Thymus (tissue), 11 donors: Measurements from ENCODE around the gene LRRC4. TPM values are rescaled to one million over a fixed set of nuclear protein-coding genes. Genes with fewer than 3 reads are reported as not detected.

Experiments
- DNase-seq, 9 donors: peaks; one replicate each; pipeline ENCODE4 v3.0.0-alpha.2; 2013; ENCODE audit warnings: low spot score in 9 of 9, low read depth in 6 of 9, missing footprints in 1 of 9
- H3K27ac ChIP-seq, 2 donors: one replicate each; pipeline ENCODE4 v1.5.1; 2013; ENCODE audit warnings: control low read depth in 1 of 2, low read depth in 1 of 2, low read length in 1 of 2, mild to moderate bottlenecking in 1 of 2, moderate library complexity in 1 of 2
- H3K27me3 ChIP-seq, 2 donors: one replicate each; pipeline ENCODE4 v1.5.1; 2013; ENCODE audit warnings: low read length in 1 of 2; ENCODE audit not compliant: control insufficient read depth in 2 of 2, insufficient read depth in 1 of 2
- H3K36me3 ChIP-seq, 2 donors: one replicate each; pipeline ENCODE4 v1.5.1; 2013; ENCODE audit warnings: low read length in 1 of 2, mild to moderate bottlenecking in 1 of 2, moderate library complexity in 1 of 2; ENCODE audit not compliant: control insufficient read depth in 2 of 2, insufficient read depth in 2 of 2
- H3K4me1 ChIP-seq, 2 donors: one replicate each; pipeline ENCODE4 v1.5.1; 2013; ENCODE audit warnings: low read length in 2 of 2; ENCODE audit not compliant: control insufficient read depth in 2 of 2, insufficient read depth in 2 of 2
- H3K4me3 ChIP-seq, 2 donors: one replicate each; pipeline ENCODE4 v1.5.1; 2013; ENCODE audit warnings: low read length in 2 of 2, control low read depth in 1 of 2, mild to moderate bottlenecking in 1 of 2
- H3K9me3 ChIP-seq, 2 donors: one replicate each; pipeline ENCODE4 v1.5.1; 2013; ENCODE audit warnings: low read length in 1 of 2, mild to moderate bottlenecking in 1 of 2; ENCODE audit not compliant: control insufficient read depth in 2 of 2, insufficient read depth in 1 of 2
- WGBS: extraction: QIAGEN DNeasy Blood & Tissue Kit; methylation state at CpG from one replicate; pipeline ENCODE4 v1.1.7; 2013; 5-methylcytosine and 5-hydroxymethylcytosine counted together
- polyA plus RNA-seq: library from polyadenylated mRNA; stranded (reverse); fragments of 200-250 nt; gene quantifications from one replicate; pipeline ENCODE4 v1.2.3, GENCODE V29; 2013
- total RNA-seq: library from RNA; stranded (reverse); fragments of 120-200 nt; gene quantifications from one replicate; pipeline ENCODE4 v1.2.4, GENCODE V29; 2013
- donor health status: healthy.

Gene LRRC4
- total and polyA plus RNA-seq, 2 donors, result 1.6 to 3.1 TPM

GRCh38 chr7:127997226-127997922 is 33.9 kb downstream of the LRRC4 start:
- no peaks in the 10 kb centered on the region for H3K9me3 ChIP-seq
- no peak overlapping the region for H3K27ac ChIP-seq
- H3K4me3 ChIP-seq, result no peak overlapping the region
- WGBS, result 97% methylated on average over 4 of the region's 4 CpGs
- H3K36me3 ChIP-seq, result peaks cover 16 to 17% of the 10 kb centered on the region in 2 donors
- no peaks in the 10 kb centered on the region for H3K27me3 ChIP-seq
- no peaks in the 10 kb centered on the region for H3K4me1 ChIP-seq
- DNase-seq, result no peak

- Histone ChIP-seq H3K4me3 (no peak overlapping the region), H3K36me3 (peaks cover 15 to 17% of the 10 kb centered on the region in 2 donors), H3K27ac (no peak overlapping the region), H3K27me3 (no peaks in the 10 kb centered on the region), H3K4me1 (no peaks in the 10 kb centered on the region), H3K9me3 (no peaks in the 10 kb centered on the region)
- WGBS, result 98% methylated on average over 11 of the region's 11 CpGs
- no peak for DNase-seq
These were observed 34.8 kb downstream of the LRRC4 start for GRCh38 chr7:127996253-127997071.

GRCh38 chr7:127995881-127996215 is 35.4 kb downstream of the LRRC4 start:
- Histone ChIP-seq H3K4me1 (no peaks in the 10 kb centered on the region), H3K36me3 (peaks cover 16 to 19% of the 10 kb centered on the region in 2 donors), H3K9me3 (no peaks in the 10 kb centered on the region), H3K27ac (no peak overlapping the region), H3K4me3 (no peak overlapping the region), H3K27me3 (no peaks in the 10 kb centered on the region)
- DNase-seq, result no peak
- WGBS, result 94% methylated on average over 3 of the region's 3 CpGs

- Histone ChIP-seq H3K36me3 (peaks cover 11 to 20% of the 10 kb centered on the region in 2 donors), H3K4me3 (no peak overlapping the region), H3K9me3 (no peaks in the 10 kb centered on the region), H3K27me3 (no peaks in the 10 kb centered on the region), H3K4me1 (no peaks in the 10 kb centered on the region), H3K27ac (peak overlapping the region in 1 of 2 donors; percentile 62)
- 93% methylated on average over 3 of the region's 3 CpGs for WGBS
- DNase-seq, result no peak
These were observed 35.9 kb downstream of the LRRC4 start for GRCh38 chr7:127995156-127995880.

GRCh38 chr7:127993987-127994386 is 37.2 kb downstream of the LRRC4 start:
- H3K4me1 ChIP-seq, result no peaks in the 10 kb centered on the region
- no peak for DNase-seq
- H3K27ac ChIP-seq, result no peak overlapping the region
- 98% methylated on average over 5 of the region's 5 CpGs for WGBS
- H3K36me3 ChIP-seq, result peaks cover 11 to 20% of the 10 kb centered on the region in 2 donors
- H3K4me3 ChIP-seq, result no peak overlapping the region
- no peaks in the 10 kb centered on the region for H3K27me3 ChIP-seq
- H3K9me3 ChIP-seq, result no peaks in the 10 kb centered on the region

- no peaks in the 10 kb centered on the region for H3K9me3 ChIP-seq
- no peaks in the 10 kb centered on the region for H3K27me3 ChIP-seq
- H3K36me3 ChIP-seq, result peaks cover 11 to 16% of the 10 kb centered on the region in 2 donors
- DNase-seq, result no peak
- H3K4me1 ChIP-seq, result no peaks in the 10 kb centered on the region
- H3K4me3 ChIP-seq, result no peak overlapping the region
- 97% methylated on average over 6 of the region's 6 CpGs for WGBS
- no peak overlapping the region for H3K27ac ChIP-seq
These were observed 37.9 kb downstream of the LRRC4 start for GRCh38 chr7:127993317-127993716.

- DNase-seq, result no peak
- H3K36me3 ChIP-seq, result peaks cover 1 to 14% of the 10 kb centered on the region in 2 donors
- H3K9me3 ChIP-seq, result no peaks in the 10 kb centered on the region
- H3K27me3 ChIP-seq, result no peaks in the 10 kb centered on the region
- WGBS, result 91% methylated on average over 1 of the region's 1 CpG
- no peak overlapping the region for H3K27ac ChIP-seq
- no peaks in the 10 kb centered on the region for H3K4me1 ChIP-seq
- no peak overlapping the region for H3K4me3 ChIP-seq
These were observed 42.5 kb downstream of the LRRC4 start for GRCh38 chr7:127988751-127989150.

- H3K4me3 ChIP-seq, result no peak overlapping the region
- no peaks in the 10 kb centered on the region for H3K4me1 ChIP-seq
- no peak for DNase-seq
- WGBS, result 96% methylated on average over 4 of the region's 4 CpGs
- H3K36me3 ChIP-seq, result peaks cover 0 to 10% of the 10 kb centered on the region in 2 donors
- H3K9me3 ChIP-seq, result no peaks in the 10 kb centered on the region
- H3K27me3 ChIP-seq, result no peaks in the 10 kb centered on the region
- H3K27ac ChIP-seq, result no peak overlapping the region
These were observed 44.4 kb downstream of the LRRC4 start for GRCh38 chr7:127986581-127987521.
